LNCaP clone FGC (cell line): ENCODE measurements around the gene STK17A.

Experiments
- DNase-seq: peaks from one replicate; pipeline ENCODE4 v3.0.0-alpha.2; 2011; ENCODE audit warnings: low read depth
- H3K4me3 ChIP-seq: 2 replicates; pipeline ENCODE4 v1.5.1; 2011; ENCODE audit warnings: mild to moderate bottlenecking, low read depth, low read length, control low read depth
- TF ChIP-seq, protein P1 (sequence below): IDR thresholded peaks from 2 replicates; pipeline ENCODE4 v1.5.1; 2012; ENCODE audit warnings: mild to moderate bottlenecking; ENCODE audit not compliant: control insufficient read depth, insufficient read depth; ENCODE audit errors: extremely low read depth

The STK17A gene

DNA sequence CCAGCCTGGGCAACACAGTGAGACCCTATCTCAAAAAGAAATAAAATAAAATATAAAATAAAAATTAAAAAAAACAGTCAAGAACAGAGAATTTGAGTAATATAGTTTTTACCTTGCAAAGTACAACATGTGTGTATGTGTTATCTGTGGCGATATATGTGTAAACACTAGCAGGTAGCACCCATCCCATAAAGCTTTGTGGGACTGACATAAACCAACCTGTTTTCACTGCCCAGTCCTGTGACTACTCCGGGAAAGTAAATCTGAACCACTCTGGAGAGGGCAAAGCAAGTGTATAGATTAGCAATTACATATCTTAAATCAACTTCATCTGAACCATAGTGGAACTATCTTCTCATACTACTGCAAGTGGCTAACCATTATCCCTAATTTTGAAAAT is 74.1 kb downstream of the STK17A start:
- TF ChIP-seq, protein P1, sequence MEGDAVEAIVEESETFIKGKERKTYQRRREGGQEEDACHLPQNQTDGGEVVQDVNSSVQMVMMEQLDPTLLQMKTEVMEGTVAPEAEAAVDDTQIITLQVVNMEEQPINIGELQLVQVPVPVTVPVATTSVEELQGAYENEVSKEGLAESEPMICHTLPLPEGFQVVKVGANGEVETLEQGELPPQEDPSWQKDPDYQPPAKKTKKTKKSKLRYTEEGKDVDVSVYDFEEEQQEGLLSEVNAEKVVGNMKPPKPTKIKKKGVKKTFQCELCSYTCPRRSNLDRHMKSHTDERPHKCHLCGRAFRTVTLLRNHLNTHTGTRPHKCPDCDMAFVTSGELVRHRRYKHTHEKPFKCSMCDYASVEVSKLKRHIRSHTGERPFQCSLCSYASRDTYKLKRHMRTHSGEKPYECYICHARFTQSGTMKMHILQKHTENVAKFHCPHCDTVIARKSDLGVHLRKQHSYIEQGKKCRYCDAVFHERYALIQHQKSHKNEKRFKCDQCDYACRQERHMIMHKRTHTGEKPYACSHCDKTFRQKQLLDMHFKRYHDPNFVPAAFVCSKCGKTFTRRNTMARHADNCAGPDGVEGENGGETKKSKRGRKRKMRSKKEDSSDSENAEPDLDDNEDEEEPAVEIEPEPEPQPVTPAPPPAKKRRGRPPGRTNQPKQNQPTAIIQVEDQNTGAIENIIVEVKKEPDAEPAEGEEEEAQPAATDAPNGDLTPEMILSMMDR: no peak
- H3K4me3 ChIP-seq: no peak overlapping the region
- DNase-seq: no peak

DNA sequence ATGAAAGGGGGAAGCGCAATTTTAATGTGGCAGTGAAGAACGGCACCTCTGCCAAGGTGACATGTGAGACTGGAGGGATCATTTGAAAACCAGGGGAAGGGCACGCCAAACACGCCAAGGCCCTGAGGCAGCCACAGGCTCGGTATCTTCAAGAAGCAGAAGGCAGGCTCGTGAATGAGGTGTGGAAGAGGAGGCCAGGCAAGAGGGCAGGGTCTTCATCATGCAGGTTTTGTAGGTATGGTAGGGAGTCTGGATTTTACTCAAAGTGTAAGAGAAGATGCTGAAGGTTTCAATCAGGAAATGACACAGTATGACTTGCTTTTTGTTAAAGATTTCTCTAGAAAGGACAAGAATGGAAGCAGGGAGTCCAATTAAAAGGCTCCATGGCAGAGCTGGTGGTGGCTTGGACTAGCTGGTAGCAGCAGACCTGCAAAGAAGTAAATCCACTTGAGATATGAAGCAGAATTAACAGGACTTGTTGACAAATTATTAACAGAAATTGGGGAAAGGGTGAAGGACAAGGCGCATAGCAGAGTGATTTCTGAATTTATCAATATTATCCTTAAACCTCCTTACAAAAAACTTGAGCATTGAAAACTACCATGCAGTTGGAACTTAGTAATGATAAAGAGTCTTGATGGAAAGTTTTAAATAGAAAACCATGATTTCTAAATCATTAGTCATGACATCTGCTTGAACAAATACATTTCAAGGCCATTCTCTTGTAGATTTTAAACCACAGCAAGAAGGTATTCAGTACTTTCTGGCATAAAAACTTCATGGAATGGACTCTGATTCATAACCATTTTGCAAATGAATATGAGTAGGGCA is 76.0 kb downstream of the STK17A start:
- no peak for DNase-seq
- H3K4me3 ChIP-seq: no peak overlapping the region
- TF ChIP-seq, protein P1: no peak

DNA sequence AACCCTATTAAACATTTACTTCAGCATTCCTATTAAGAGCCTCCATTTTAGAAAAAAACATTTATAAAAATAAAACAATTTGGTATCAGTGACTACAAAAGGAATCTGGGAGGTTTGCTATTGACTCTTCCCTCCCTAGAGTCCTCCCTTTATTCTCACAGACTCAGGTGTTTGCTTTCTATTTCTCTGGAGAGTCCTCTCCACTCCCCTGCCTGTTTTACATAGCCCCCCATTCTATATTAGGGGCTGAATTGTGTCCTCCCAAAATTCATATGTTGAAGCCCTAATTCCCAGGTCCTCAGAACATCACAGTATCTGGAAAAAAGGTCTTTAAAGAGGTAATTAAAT is 76.6 kb downstream of the STK17A start:
- TF ChIP-seq, protein P1: no peak
- DNase-seq: no peak
- no peak overlapping the region for H3K4me3 ChIP-seq

DNA sequence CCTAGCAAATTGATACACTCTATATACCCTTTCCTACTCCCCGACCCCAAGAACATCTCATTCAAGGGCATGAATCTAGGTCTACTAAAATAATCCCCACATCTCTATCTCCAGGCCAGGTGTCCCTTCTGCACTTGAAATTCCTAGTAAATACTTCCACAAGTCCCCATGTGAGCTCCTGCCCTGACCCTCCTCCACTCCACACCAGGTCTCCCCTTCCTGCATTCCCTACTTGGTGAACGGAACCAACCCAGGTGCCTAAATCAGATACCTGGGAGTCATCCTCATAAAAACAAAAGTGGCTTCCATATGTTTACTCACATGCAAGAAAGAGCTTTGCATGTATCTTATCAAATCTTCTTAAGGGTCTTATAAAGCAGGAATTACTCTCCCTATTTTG is 77.2 kb downstream of the STK17A start:
- H3K4me3 ChIP-seq: no peak overlapping the region
- TF ChIP-seq, protein P1: no peak
- DNase-seq: no peak

DNA sequence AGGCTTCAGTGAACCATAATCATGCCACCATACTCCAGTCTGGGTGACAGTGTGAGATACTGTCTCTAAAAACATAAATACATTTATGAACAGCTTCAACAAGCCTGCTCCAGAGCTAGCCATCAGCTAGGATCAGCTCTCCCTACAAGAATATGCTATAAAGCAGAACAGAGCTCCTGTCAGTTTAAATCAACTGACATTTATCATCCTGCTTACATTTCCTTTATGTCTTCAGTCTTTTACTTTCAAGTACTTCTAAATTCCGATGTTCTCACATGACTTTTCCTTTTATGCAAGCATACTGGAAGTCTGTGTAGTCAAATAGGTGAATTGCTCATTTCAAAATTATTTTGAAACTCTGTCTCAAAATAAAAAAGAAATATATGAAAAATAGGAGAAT is 81.8 kb downstream of the STK17A start:
- TF ChIP-seq, protein P1: no peak
- no peak for DNase-seq
- H3K4me3 ChIP-seq: no peak overlapping the region

DNA sequence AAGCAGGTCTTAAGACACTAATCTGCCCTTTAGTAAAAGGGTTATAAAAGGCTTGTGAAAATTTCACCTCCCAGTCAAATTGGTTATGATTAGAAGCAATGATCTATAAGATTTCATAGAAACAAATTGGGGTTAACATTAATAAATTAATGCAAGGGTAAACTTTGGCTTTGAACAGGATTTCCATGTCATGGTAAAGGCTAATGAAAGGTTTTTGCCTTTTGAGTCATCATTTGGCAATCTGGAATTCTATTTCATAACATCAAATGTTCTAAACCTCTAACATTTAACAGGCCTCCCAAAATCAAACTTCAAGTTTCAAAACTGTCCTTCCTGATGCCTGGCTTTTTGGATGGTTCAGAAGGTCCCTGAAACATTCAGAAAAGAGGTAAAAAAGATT is 84.0 kb downstream of the STK17A start:
- DNase-seq: no peak
- TF ChIP-seq, protein P1: no peak
- no peak overlapping the region for H3K4me3 ChIP-seq

DNA sequence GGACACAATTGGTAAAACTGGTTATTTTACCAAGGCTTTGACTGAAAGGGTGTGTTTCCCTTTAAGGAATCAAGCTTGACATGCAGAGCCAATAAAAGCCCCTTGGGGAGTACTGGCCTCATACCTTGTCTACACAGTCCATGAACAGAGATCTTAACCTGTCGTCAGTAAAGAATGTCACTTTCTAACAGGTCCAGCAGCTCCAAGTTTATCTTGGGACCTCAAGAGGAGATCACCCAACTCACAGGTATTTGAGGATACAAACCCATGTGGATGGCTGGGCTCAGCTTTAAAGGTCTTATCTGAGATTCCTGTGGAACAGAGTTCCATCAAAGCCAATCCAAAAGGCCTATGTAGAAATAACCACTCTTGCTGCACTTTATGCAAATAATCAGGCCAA is 85.1 kb downstream of the STK17A start:
- no peak overlapping the region for H3K4me3 ChIP-seq
- no peak for DNase-seq
- TF ChIP-seq, protein P1: no peak
